Keratinocyte (primary cell): ENCODE results near the gene AGAP1. TPM values are rescaled to one million over a fixed set of nuclear protein-coding genes. Genes with fewer than 3 reads are reported as not detected.

Source experiments
- DNase-seq: peaks from one replicate; pipeline ENCODE4 v3.0.0-alpha.2; 2011; ENCODE audit warnings: low read depth, missing footprints, low spot score
- FAIRE-seq: peaks from 2 replicates; lab custom pipeline; 2011; peaks lifted over from hg19 to GRCh38; lab: Jason Lieb, UNC
- H2AFZ ChIP-seq: 2 replicates; pipeline ENCODE4 v1.6.0; 2012; ENCODE audit warnings: low read length, control low read depth, inconsistent platforms; ENCODE audit not compliant: control insufficient read depth
- H3K27ac ChIP-seq: 2 replicates; pipeline ENCODE4 v1.5.1; 2011; ENCODE audit warnings: low read length; ENCODE audit not compliant: control insufficient read depth, insufficient read depth
- H3K27me3 ChIP-seq: 3 replicates; pipeline ENCODE4 v1.6.0; 2011; ENCODE audit warnings: low read length; ENCODE audit not compliant: control insufficient read depth, insufficient read depth; ENCODE audit errors: extremely low read depth
- H3K36me3 ChIP-seq, 2 experiments: 2 replicates in 1 of 2; 3 replicates in 1 of 2; pipeline ENCODE4 v1.5.1; 2011; ENCODE audit warnings: low read length in 2 of 2, mild to moderate bottlenecking in 1 of 2; ENCODE audit not compliant: control insufficient read depth in 2 of 2, insufficient read depth in 2 of 2; ENCODE audit errors: extremely low read depth in 1 of 2
- H3K4me1 ChIP-seq: 3 replicates; pipeline ENCODE4 v1.5.1; 2011; ENCODE audit warnings: low read length; ENCODE audit not compliant: control insufficient read depth, insufficient read depth; ENCODE audit errors: extremely low read depth
- H3K4me2 ChIP-seq: 3 replicates; pipeline ENCODE4 v1.6.0; 2011; ENCODE audit warnings: low read depth, low read length; ENCODE audit not compliant: control insufficient read depth, insufficient read depth; ENCODE audit errors: extremely low read depth
- H3K4me3 ChIP-seq, 3 experiments: fragments of 200-600 bp in 1 of 3; sonication (generic) in 1 of 3; 2 replicates in 2 of 3; 3 replicates in 1 of 3; pipeline ENCODE4 v1.5.1; 2011 to 2016; ENCODE audit warnings: low read length in 3 of 3, mild to moderate bottlenecking in 3 of 3, control low read depth in 2 of 3, inconsistent platforms in 1 of 3, low read depth in 1 of 3, mixed read lengths in 1 of 3, mixed run types in 1 of 3, moderate library complexity in 1 of 3; ENCODE audit not compliant: control insufficient read depth in 2 of 3, insufficient read depth in 2 of 3; ENCODE audit errors: extremely low read depth in 1 of 3
- H3K79me2 ChIP-seq: 2 replicates; pipeline ENCODE4 v1.6.0; 2012; ENCODE audit warnings: low read length; ENCODE audit not compliant: control insufficient read depth, insufficient read depth
- H3K9ac ChIP-seq: 3 replicates; pipeline ENCODE4 v1.6.0; 2011; ENCODE audit warnings: low read length; ENCODE audit not compliant: control insufficient read depth, insufficient read depth; ENCODE audit errors: extremely low read depth
- H3K9me1 ChIP-seq: 3 replicates; pipeline ENCODE4 v1.6.0; 2011; ENCODE audit warnings: low read length; ENCODE audit not compliant: control insufficient read depth, insufficient read depth; ENCODE audit errors: extremely low read depth
- H3K9me3 ChIP-seq: 2 replicates; pipeline ENCODE4 v1.5.1; 2012; ENCODE audit warnings: low read depth, low read length; ENCODE audit not compliant: control insufficient read depth
- H4K20me1 ChIP-seq: 3 replicates; pipeline ENCODE4 v1.6.0; 2011; ENCODE audit warnings: low read length; ENCODE audit not compliant: control insufficient read depth, insufficient read depth; ENCODE audit errors: extremely low read depth
- CTCF ChIP-seq, 3 experiments: IDR thresholded peaks in 1 of 3; conservative IDR thresholded peaks in 1 of 3; optimal IDR thresholded peaks in 1 of 3; 2 replicates in 2 of 3; 3 replicates in 1 of 3; pipeline versions ENCODE3 to v1.5.1; 2011; ENCODE audit warnings: low read length in 3 of 3, mild to moderate bottlenecking in 3 of 3, moderate library complexity in 2 of 3, control low read depth in 1 of 3, inconsistent platforms in 1 of 3; ENCODE audit not compliant: insufficient read depth in 2 of 3; ENCODE audit errors: extremely low read depth in 1 of 3
- EZH2 ChIP-seq: IDR thresholded peaks from one replicate; pipeline ENCODE4 v1.6.1; 2012; ENCODE audit warnings: inconsistent platforms, mild to moderate bottlenecking, low read length, moderate library complexity
- dilution Hi-C: fragments of 300-500 bp; cut with MboI; formaldehyde crosslinking; loops from one replicate; pipeline ENCODE4 v1.7.0; 2020; ENCODE audit warnings: low sequenced_read_pairs; ENCODE audit not compliant: extremely low pct_ligation_motif_present
- polyA plus RNA-seq, 5 experiments: library from polyadenylated mRNA; depleted of rRNA in 3 of 5; stranded (reverse) in 3 of 5; stranded (forward) in 1 of 5; unstranded in 1 of 5; fragments of >200 nt; gene quantifications; 1 replicate in 1 of 5; 2 replicates in 3 of 5; 3 replicates in 1 of 5; pipeline versions ENCODE4 v1.2.1 to v1.2.3, GENCODE V29; 2011 to 2012; ENCODE audit warnings: missing spikeins in 2 of 5, low read depth in 1 of 5, low replicate concordance in 1 of 5

AGAP1 gene
- polyA plus RNA-seq, 1 donor (not counting 4 experiments of a cell fraction or from before 2014, with no cell fraction given) = 12.6 TPM

- dilution Hi-C loops = no loop called here
- Histone ChIP-seq H3K79me2 (peaks cover 44% of the 10 kb centered on the region), H3K4me2 (no peak overlapping the region), H3K9me1 (no peaks in the 10 kb centered on the region), H3K9me3 (no peaks in the 10 kb centered on the region), H3K27ac (no peak overlapping the region), H3K4me1 (peaks cover 12% of the 10 kb centered on the region), H2AFZ (no peak overlapping the region), H3K27me3 (no peaks in the 10 kb centered on the region), H4K20me1 (peaks cover 19% of the 10 kb centered on the region), H3K36me3 (no peaks in the 10 kb centered on the region), H3K4me3 (no peak overlapping the region), H3K9ac (no peak overlapping the region)
- no peak for DNase-seq
- TF ChIP-seq EZH2 (no peak), CTCF (optimal IDR thresholded peaks at IDR 0.05 in 1 of 3, IDR thresholded peaks at IDR 0.05 in 1 of 3, conservative IDR thresholded peaks at IDR 0.05 in 1 of 3; ENCODE audit: extremely low read depth in 1 of 3, insufficient read depth in 2 of 3, low read length in 3 of 3) (no peak)
- no peak for FAIRE-seq
These were observed 39.4 kb downstream of the AGAP1 start for GRCh38 chr2:235533198-235533597.

GRCh38 chr2:235533616-235534385 lies 40.0 kb downstream of the AGAP1 start:
- H3K27me3 ChIP-seq = no peaks in the 10 kb centered on the region
- no peak overlapping the region for H3K4me3 ChIP-seq
- no peak overlapping the region for H2AFZ ChIP-seq
- no peaks in the 10 kb centered on the region for H3K9me1 ChIP-seq
- no peak for TF ChIP-seq EZH2
- no peak for TF ChIP-seq CTCF (optimal IDR thresholded peaks at IDR 0.05 in 1 of 3, IDR thresholded peaks at IDR 0.05 in 1 of 3, conservative IDR thresholded peaks at IDR 0.05 in 1 of 3; ENCODE audit: extremely low read depth in 1 of 3, insufficient read depth in 2 of 3, low read length in 3 of 3)
- DNase-seq = no peak
- H3K9ac ChIP-seq = no peak overlapping the region
- H4K20me1 ChIP-seq = peaks cover 19% of the 10 kb centered on the region
- H3K79me2 ChIP-seq = peaks cover 45% of the 10 kb centered on the region
- dilution Hi-C loops = no loop called here
- peaks cover 12% of the 10 kb centered on the region for H3K4me1 ChIP-seq
- no peak for FAIRE-seq
- no peaks in the 10 kb centered on the region for H3K9me3 ChIP-seq
- H3K36me3 ChIP-seq = no peaks in the 10 kb centered on the region
- H3K27ac ChIP-seq = no peak overlapping the region
- H3K4me2 ChIP-seq = no peak overlapping the region
